Mucosa of rectum (tissue), 2 donors: Measurements from ENCODE around the gene RAB33B.
"Not testable (repeated sequence)": the region's sequence is repeated elsewhere in the genome, so short reads cannot be mapped to it uniquely, and the experiment has no call there.

Experiments used
- H3K27ac ChIP-seq, 2 donors: one replicate each; pipeline ENCODE4 v1.7.0; 2013; ENCODE audit warnings: inconsistent platforms in 2 of 2, low read depth in 2 of 2, low read length in 2 of 2
- H3K27me3 ChIP-seq, 2 donors: one replicate each; pipeline ENCODE4 v1.7.0; 2013; ENCODE audit warnings: low read length in 2 of 2; ENCODE audit not compliant: control insufficient read depth in 2 of 2, insufficient read depth in 2 of 2
- H3K36me3 ChIP-seq, 2 donors: one replicate each; pipeline ENCODE4 v1.7.0; 2013; ENCODE audit warnings: low read length in 2 of 2; ENCODE audit not compliant: control insufficient read depth in 2 of 2, insufficient read depth in 2 of 2
- H3K4me1 ChIP-seq, 2 donors: one replicate each; pipeline ENCODE4 v1.7.0; 2013; ENCODE audit warnings: low read length in 2 of 2, mild to moderate bottlenecking in 1 of 2; ENCODE audit not compliant: control insufficient read depth in 2 of 2, insufficient read depth in 2 of 2
- H3K4me3 ChIP-seq, 2 donors: one replicate each; pipeline ENCODE4 v1.7.0; 2013; ENCODE audit warnings: low read length in 2 of 2
- H3K9ac ChIP-seq, 2 donors: one replicate each; pipeline ENCODE4 v1.7.0; 2013; ENCODE audit warnings: low read length in 2 of 2, low read depth in 1 of 2, mild to moderate bottlenecking in 1 of 2
- H3K9me3 ChIP-seq, 2 donors: one replicate each; pipeline ENCODE4 v1.7.0; 2013; ENCODE audit warnings: low read length in 2 of 2; ENCODE audit not compliant: control insufficient read depth in 2 of 2
- donor health status: healthy.
- donor health status: Normal muscosa, but diverticular disease.

RAB33B gene

GRCh38 chr4:139460565-139460964, 6.6 kb downstream of the RAB33B start:
- Histone ChIP-seq H3K4me1 (peaks cover 5 to 10% of the 10 kb centered on the region in 2 donors), H3K4me3 (no peak overlapping the region), H3K27ac (no peak overlapping the region), H3K27me3 (no peaks in the 10 kb centered on the region), H3K36me3 (no peaks in the 10 kb centered on the region), H3K9me3 (no peaks in the 10 kb centered on the region), H3K9ac (no peak overlapping the region)

DNA sequence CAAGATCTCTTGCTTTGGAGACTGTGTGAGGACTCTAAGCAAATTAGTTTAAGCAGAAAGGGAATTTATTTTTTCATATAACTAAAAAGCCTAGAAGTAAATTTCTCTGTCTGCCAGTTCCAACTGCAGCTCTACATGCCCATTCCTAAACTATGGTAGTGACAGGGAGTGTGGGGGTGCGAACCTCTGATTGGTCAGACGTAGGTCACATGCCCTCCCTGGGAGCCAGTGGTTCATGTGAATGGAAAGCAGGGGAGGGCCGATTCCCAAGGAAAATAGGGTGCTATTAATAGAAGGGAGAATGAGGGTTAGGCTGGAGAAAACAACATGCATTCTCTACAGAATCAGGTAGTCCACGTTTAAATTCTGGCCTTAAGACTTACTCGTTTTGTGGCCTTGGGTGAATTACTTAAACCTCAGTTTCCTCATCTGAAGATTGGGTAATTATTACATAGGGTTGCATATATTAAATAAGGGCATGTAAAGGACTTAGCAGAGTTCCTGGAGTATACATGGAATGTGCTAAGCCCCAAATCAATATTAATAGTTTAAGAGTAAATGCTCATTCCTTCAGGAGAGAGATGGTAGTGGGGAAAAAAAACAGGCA, 7.2 kb downstream of the RAB33B start:
- Histone ChIP-seq H3K9ac (no peak overlapping the region), H3K4me1 (peaks cover under 1 to 4% of the 10 kb centered on the region in 2 donors), H3K36me3 (no peaks in the 10 kb centered on the region), H3K4me3 (no peak overlapping the region), H3K27ac (no peak overlapping the region), H3K9me3 (no peaks in the 10 kb centered on the region), H3K27me3 (no peaks in the 10 kb centered on the region)

- H3K27ac ChIP-seq, H3K4me1 ChIP-seq, H3K9me3 ChIP-seq, H3K27me3 ChIP-seq, H3K9ac ChIP-seq, H3K36me3 ChIP-seq, H3K4me3 ChIP-seq: not testable (repeated sequence)
Measured at GRCh38 chr4:139464512-139464911, 10.6 kb downstream of the RAB33B start.

DNA sequence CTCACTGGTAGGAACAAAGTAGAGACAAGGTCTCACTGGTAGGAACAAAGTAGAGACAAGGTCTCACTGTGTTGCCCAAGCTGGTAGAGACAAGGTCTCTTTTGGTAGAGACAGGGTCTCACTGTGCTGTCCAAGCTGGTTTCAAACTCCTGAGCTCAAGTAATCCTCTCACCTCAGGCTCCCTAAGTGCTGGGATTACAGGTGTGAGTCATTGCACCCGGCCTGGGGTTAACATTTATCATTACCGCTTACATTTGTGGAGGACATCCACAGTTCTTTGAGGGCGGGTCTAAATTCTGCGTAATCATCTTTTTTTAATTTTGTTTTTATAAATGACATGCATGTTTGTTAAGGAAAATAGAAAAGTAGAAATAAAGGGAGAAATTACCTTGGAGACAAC, 12.0 kb downstream of the RAB33B start:
- H3K27me3 ChIP-seq: no peaks in the 10 kb centered on the region
- H3K4me1 ChIP-seq: no peaks in the 10 kb centered on the region
- H3K36me3 ChIP-seq: no peaks in the 10 kb centered on the region
- H3K27ac ChIP-seq: no peak overlapping the region
- no peaks in the 10 kb centered on the region for H3K9me3 ChIP-seq
- no peak overlapping the region for H3K9ac ChIP-seq
- no peak overlapping the region for H3K4me3 ChIP-seq

- H3K27ac ChIP-seq, H3K4me3 ChIP-seq, H3K36me3 ChIP-seq, H3K4me1 ChIP-seq, H3K9ac ChIP-seq, H3K9me3 ChIP-seq, H3K27me3 ChIP-seq: not testable (repeated sequence)
Measured at GRCh38 chr4:139468756-139469155, 14.8 kb downstream of the RAB33B start.

GRCh38 chr4:139469216-139469615, 15.3 kb downstream of the RAB33B start:
- H3K27me3 ChIP-seq: no peaks in the 10 kb centered on the region
- peaks cover 0 to 2% of the 10 kb centered on the region in 2 donors for H3K9me3 ChIP-seq
- H3K4me1 ChIP-seq: no peaks in the 10 kb centered on the region
- H3K4me3 ChIP-seq: no peak overlapping the region
- no peak overlapping the region for H3K27ac ChIP-seq
- no peak overlapping the region for H3K9ac ChIP-seq
- peaks cover 3 to 12% of the 10 kb centered on the region in 2 donors for H3K36me3 ChIP-seq

DNA sequence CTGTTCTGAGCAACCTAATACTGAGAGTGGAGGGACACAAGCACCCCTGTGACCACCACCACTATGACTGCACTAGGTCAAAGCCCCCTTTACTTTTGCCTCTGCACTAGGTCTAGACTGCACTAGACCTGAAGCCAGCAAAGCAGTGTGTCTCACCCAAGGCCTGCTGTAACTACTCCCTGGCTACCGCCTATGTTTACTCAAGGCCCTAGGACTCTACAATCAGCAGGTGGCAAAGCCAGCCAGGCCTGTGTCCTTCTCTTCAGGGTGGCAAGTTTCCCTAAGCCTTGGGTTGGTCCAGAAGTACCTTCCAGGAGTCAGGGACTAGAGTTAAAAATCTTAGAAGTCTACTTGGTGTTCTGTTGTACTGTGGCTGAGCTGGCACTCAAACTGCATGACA, 15.9 kb downstream of the RAB33B start:
- H3K27me3 ChIP-seq: no peaks in the 10 kb centered on the region
- no peak overlapping the region for H3K4me3 ChIP-seq
- no peak overlapping the region for H3K9ac ChIP-seq
- H3K36me3 ChIP-seq: peaks cover 3 to 13% of the 10 kb centered on the region in 2 donors
- no peak overlapping the region for H3K27ac ChIP-seq
- H3K4me1 ChIP-seq: no peaks in the 10 kb centered on the region
- peaks cover 0 to 2% of the 10 kb centered on the region in 2 donors for H3K9me3 ChIP-seq

- H3K27ac ChIP-seq: no peak overlapping the region
Measured at GRCh38 chr4:139470295-139470694, 16.4 kb downstream of the RAB33B start.

DNA sequence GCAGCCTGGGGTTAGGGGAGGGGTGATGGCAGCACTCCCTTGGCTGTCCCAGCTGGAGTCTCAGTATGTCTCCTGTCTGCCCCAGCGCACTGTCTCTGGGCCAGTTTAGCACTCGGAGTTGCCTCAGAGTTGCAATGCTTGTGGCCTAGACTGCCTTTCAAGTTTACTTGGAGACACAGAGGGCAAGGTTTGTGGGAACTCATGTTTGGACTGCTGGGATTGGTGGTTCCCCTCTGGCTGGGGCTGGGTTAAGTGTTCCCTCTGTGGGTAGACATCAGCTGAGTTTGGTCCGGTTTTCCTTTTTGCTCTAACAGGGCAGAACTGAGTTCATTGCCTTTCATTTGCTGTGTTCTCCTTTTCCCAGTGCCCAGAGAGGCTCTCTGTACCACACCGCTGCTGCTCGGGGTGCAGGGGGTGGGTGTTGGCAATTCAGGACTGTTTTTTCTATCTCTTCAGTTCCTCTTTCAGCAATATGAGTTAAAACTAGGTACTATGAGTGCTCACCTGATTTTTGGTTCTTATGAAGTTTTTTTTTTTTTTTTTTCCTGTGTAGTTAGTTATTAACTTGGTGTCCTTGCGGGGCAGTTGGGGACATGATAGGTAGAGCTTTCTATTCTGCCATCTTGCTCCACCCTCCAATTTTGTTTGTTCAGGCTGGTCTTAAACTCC, 17.2 kb downstream of the RAB33B start:
- H3K36me3 ChIP-seq: peaks cover 3 to 13% of the 10 kb centered on the region in 2 donors
- no peak overlapping the region for H3K4me3 ChIP-seq
- no peak overlapping the region for H3K27ac ChIP-seq
- H3K4me1 ChIP-seq: no peaks in the 10 kb centered on the region
- H3K9ac ChIP-seq: no peak overlapping the region
- H3K9me3 ChIP-seq: peaks cover 0 to 2% of the 10 kb centered on the region in 2 donors
- no peaks in the 10 kb centered on the region for H3K27me3 ChIP-seq

More at GRCh38 chr4:139470295-139470694, 16.4 kb downstream of the RAB33B start:
- H3K9me3 ChIP-seq: peaks cover 0 to 2% of the 10 kb centered on the region in 2 donors
- no peak overlapping the region for H3K9ac ChIP-seq
- H3K4me3 ChIP-seq: no peak overlapping the region
- peaks cover 3 to 13% of the 10 kb centered on the region in 2 donors for H3K36me3 ChIP-seq
- no peaks in the 10 kb centered on the region for H3K27me3 ChIP-seq
- H3K4me1 ChIP-seq: no peaks in the 10 kb centered on the region

GRCh38 chr4:139472852-139473251, 18.9 kb downstream of the RAB33B start:
- Histone ChIP-seq H3K4me1 (no peaks in the 10 kb centered on the region), H3K4me3 (no peak overlapping the region)

More at GRCh38 chr4:139472852-139473251, 18.9 kb downstream of the RAB33B start:
- no peaks in the 10 kb centered on the region for H3K27me3 ChIP-seq
- H3K9ac ChIP-seq: no peak overlapping the region
- H3K27ac ChIP-seq: no peak overlapping the region
- peaks cover 3 to 13% of the 10 kb centered on the region in 2 donors for H3K36me3 ChIP-seq
- H3K9me3 ChIP-seq: peaks cover 0 to 2% of the 10 kb centered on the region in 2 donors
